GM19043 (cell line): ENCODE data around the gene NRCAM.
"Not testable (repeated sequence)": the region's sequence is repeated elsewhere in the genome, so short reads cannot be mapped to it uniquely, and the experiment has no call there.

Experiments used
- ATAC-seq: cut with Tn5 transposase; IDR thresholded peaks from one replicate; pipeline ENCODE4 v1.9.1; 2021; ENCODE audit warnings: low read depth; ENCODE audit not compliant: unreplicated experiment

The NRCAM gene

DNA sequence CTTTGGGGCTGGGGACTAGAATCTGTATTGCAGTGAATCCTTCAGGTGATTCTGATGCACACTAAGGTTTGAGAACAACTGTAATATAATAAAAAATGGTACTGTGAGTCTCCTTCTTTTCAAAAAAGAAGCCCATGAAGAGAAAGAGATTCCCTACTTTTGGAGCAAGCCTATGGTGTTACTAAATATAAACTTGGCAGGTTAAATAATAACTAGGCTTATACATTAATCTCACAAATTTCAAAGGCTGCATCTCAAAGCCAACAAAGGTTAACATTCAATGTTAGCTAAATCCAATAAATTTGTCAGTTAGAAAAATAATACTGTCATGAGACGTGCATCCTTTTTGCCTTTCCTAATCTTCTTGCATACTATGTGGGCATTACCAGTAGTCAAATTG, 166.4 kb downstream of the NRCAM start:
- no peak for ATAC-seq

- ATAC-seq, result no peak
These were observed 168.4 kb downstream of the NRCAM start for GRCh38 chr7:108287857-108288256.

GRCh38 chr7:108286290-108286904, 169.8 kb downstream of the NRCAM start:
- ATAC-seq, result no peak

GRCh38 chr7:108285778-108286177, 170.5 kb downstream of the NRCAM start:
- no peak for ATAC-seq

- ATAC-seq, result no peak
These were observed 171.2 kb downstream of the NRCAM start for GRCh38 chr7:108285003-108285368.

GRCh38 chr7:108284349-108285002, 171.8 kb downstream of the NRCAM start:
- ATAC-seq, result peak; percentile 73

GRCh38 chr7:108283252-108283651, 173.0 kb downstream of the NRCAM start:
- ATAC-seq, result no peak

DNA sequence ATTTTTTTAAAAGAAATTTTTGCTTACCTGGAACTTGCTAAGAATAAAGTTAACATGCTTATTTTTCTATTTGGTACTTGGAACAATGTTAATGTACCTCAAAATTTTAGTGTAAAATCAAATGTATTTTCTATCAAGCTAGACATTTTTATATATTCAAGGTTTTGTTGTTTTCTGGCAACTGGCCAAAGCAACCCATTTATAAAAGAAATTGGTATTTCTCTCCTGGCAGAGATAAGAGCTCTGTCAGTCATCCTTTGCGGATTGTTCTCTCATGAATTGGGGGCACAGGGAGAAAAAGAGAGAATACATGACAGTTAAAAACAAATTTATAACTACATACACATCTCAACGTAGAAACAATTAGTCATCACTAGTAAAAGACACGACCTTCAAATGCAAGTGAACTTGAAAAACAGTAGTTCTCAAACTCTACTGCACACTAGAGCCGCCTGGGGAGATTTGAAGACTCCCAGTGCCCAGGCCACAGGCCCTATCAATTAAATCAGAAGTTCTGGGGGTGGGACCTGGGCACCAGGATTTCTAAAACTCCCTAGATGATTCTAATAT, 173.7 kb downstream of the NRCAM start:
- ATAC-seq, result no peak

DNA sequence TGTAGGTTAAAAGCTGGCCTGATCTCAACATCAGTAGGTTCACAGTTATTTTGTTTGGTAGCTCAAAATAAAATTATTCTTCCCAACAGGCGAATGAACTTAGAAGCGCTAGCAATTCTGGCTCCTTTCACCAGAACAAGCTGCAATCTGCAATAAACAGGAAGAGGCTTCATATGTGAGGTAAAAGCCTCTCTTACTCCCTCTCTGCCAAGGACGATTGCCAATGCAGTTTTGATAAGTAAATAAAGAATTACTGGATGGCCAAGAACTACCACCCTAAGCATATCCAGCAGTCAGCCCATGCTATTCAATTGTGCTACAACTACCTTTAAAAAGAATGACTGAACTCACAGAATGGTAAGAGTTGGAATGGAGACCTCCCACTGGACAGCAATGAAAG, 176.1 kb downstream of the NRCAM start:
- no peak for ATAC-seq

- ATAC-seq, result no peak
These were observed 177.5 kb downstream of the NRCAM start for GRCh38 chr7:108278776-108279175.

DNA sequence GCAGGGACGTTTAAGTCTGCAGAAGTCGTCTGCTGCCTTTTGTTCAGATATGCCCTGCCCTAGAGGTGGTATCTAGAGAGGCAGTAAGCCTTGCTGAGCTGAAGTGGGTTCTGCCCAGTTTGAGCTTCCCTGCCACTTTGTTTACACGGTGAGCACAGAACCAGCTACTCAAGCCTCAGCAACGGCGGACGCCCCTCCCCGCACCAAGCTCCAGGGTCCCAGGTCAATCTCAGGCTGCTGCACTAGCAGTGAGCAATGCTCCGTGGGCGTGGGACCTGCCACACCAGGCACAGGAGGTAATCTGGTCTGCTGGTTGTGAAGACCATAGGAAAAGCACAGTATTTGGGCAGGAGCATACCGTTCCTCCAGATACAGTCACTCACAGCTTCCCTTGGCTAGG, 178.0 kb downstream of the NRCAM start:
- no peak for ATAC-seq

DNA sequence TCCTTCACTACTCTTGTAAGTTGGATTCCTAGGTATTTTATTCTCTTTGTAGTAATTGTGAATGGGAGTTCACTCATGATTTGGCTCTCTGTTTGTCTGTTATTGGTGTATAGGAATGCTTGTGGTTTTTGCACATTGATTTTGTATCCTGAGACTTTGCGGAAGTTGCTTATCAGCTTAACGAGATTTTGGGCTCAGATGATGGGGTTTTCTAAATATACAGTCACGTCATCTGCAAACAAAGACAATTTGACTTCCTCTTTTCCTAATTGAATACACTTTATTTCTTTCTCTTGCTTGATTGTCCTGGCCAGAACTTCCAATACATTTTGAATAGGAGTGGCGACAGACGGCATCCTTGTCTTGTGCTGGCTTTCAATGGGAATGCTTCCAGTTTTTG, 181.8 kb downstream of the NRCAM start:
- not testable (repeated sequence) for ATAC-seq

DNA sequence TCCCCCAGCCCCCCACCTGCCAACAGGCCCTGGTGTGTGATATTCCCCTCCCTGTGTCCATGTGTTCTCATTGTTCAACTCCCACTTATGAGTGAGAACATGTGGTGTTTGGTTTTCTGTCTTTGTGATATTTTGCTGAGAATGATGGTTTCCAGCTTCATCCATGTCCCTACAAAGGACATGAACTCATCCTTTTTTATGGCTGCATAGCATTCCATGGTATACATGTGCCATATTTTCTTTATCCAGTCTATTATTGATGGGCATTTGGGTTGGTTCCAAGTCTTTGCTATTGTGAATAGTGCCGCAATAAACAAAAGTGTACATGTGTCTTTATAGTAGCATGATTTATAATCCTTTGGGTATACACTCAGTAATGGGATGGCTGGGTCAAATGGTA, 183.3 kb downstream of the NRCAM start:
- ATAC-seq, result not testable (repeated sequence)

- ATAC-seq, result peak; percentile 82
These were observed 185.7 kb downstream of the NRCAM start for GRCh38 chr7:108270385-108271015.

- ATAC-seq, result no peak
These were observed 187.9 kb downstream of the NRCAM start for GRCh38 chr7:108268200-108268820.

DNA sequence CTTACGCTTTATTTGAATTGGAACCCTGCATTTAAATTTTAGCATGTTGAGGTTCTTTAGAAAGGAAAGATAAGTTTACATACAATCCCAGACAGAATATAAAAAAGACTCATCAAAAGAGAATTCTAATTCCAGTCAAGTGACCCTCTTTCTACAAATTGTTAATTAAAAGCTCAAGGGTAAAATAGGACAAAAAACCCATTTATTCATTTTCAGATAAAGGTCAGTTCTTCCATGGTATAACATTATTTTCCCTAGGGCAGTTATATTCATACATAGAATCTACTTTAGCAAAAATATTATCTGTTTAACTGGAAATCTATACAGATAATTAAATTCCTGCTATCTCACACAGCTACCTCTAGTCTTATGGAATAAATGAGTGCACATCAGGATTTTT, 188.6 kb downstream of the NRCAM start:
- ATAC-seq, result no peak

GRCh38 chr7:108266491-108266890, 189.7 kb downstream of the NRCAM start:
- ATAC-seq, result no peak

DNA sequence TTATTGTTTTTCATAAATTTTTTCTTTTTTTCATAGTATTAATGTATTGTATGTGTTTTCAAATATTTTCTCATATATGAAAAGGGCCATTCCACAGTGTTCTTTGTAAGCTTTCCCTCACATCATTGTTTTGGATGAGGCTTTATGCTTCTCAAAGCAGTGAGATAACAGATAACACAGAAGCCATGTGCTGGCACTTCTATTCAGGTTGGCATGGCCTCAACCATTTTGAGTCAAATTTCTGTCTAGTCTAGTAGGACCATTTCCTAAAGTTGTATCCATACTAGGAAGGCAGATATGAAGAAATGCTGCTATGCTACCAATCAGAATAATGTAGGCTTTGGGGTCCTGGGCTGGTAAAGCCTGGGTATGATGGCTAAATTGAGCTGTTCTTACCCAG, 190.2 kb downstream of the NRCAM start:
- no peak for ATAC-seq

GRCh38 chr7:108265007-108265406, 191.2 kb downstream of the NRCAM start:
- no peak for ATAC-seq

DNA sequence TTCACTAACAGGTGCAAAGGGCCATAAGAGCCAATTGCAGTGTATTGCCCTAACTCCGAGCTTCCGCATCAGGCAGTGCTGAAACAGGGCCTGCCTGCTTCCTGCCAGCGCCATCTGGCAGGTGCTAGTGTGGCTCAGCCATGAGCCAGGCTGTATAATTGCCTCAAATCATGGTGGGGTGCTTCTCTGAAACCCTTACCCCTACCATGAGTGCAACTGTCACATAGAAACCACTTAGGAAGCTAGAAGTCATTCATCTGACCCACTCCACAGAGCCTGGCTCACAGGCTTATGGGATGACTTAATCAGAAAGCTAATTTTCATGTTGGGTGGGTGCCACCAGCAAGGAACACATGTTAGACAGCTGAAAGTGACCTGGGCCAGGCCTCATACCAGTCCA, 192.8 kb downstream of the NRCAM start:
- ATAC-seq, result no peak

DNA sequence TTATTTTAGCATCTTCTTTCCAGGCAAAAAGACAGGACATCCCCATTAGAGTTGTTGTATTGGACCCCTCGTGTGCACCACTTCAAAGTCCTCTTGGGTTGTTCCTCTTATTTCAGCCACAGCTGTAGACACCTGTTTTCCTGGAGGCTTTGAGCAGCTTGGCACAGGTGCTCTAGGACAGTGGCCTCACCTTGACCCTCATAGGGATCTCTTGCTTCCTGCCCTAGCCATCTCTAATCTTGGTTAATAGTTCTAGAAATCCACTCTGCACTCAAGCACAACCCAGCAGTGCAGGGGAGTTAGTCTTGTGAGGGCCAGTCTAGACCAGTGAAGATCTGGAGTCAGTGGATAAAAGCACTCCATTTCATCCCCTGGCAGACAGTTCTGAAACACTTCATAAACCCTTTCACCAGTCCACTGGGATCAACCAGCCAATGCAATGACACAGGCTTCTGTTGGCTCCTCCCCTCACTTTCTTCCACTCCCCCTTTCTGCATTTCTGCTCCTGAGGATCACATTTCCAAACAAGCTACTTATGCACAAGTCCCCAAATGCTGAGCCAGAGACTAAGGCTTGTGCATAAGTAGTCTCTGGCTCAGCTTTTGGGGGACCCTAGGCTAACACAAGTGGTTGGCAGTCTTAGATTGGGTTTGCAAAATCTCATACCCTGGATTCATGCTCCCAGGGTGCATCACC, 194.5 kb downstream of the NRCAM start:
- ATAC-seq, result no peak
